GM19324 (cell line): Measurements from ENCODE around the gene BICD2.

Source experiments
- ATAC-seq: cut with Tn5 transposase; IDR thresholded peaks from one replicate; pipeline ENCODE4 v1.9.1; 2021; ENCODE audit warnings: mild to moderate bottlenecking, moderate library complexity; ENCODE audit not compliant: unreplicated experiment, low FRiP score

BICD2 gene

GRCh38 chr9:92717201-92718085 is 47.2 kb downstream of the BICD2 start:
- peak; percentile 56 for ATAC-seq

- ATAC-seq = no peak
Observed at GRCh38 chr9:92716557-92716956, 48.1 kb downstream of the BICD2 start.

- no peak for ATAC-seq
Observed at GRCh38 chr9:92715488-92716231, 49.0 kb downstream of the BICD2 start.

- ATAC-seq = no peak
Observed at GRCh38 chr9:92714787-92715487, 49.7 kb downstream of the BICD2 start.

GRCh38 chr9:92714016-92714415 is 50.6 kb downstream of the BICD2 start:
- ATAC-seq = no peak

- no peak for ATAC-seq
Observed at GRCh38 chr9:92713528-92713927, 51.1 kb downstream of the BICD2 start.

GRCh38 chr9:92712767-92713166 is 51.9 kb downstream of the BICD2 start:
- no peak for ATAC-seq

GRCh38 chr9:92711844-92712243 is 52.8 kb downstream of the BICD2 start:
- ATAC-seq = no peak

- ATAC-seq = no peak
Observed at GRCh38 chr9:92711146-92711545, 53.5 kb downstream of the BICD2 start.

GRCh38 chr9:92710368-92710767 is 54.3 kb downstream of the BICD2 start:
- ATAC-seq = no peak

- ATAC-seq = no peak
Observed at GRCh38 chr9:92709954-92710353, 54.7 kb downstream of the BICD2 start.

- no peak for ATAC-seq
Observed at GRCh38 chr9:92709240-92709639, 55.4 kb downstream of the BICD2 start.

GRCh38 chr9:92707530-92707929 is 57.1 kb downstream of the BICD2 start:
- no peak for ATAC-seq

- no peak for ATAC-seq
Observed at GRCh38 chr9:92706218-92706940, 58.3 kb downstream of the BICD2 start.

GRCh38 chr9:92704528-92704927 is 60.1 kb downstream of the BICD2 start:
- no peak for ATAC-seq

- no peak for ATAC-seq
Observed at GRCh38 chr9:92696619-92697018, 68.0 kb downstream of the BICD2 start.

- ATAC-seq = no peak
Observed at GRCh38 chr9:92686954-92687353, 77.7 kb downstream of the BICD2 start.

- no peak for ATAC-seq
Observed at GRCh38 chr9:92685022-92685421, 79.6 kb downstream of the BICD2 start.

- no peak for ATAC-seq
Observed at GRCh38 chr9:92682269-92682668, 82.4 kb downstream of the BICD2 start.
